Parathyroid adenoma (tissue), 2 donors: ENCODE results near the gene CASP3.
"Not testable (repeated sequence)": the region's sequence is repeated elsewhere in the genome, so short reads cannot be mapped to it uniquely, and the experiment has no call there.

Experiments
- H2AFZ ChIP-seq: fragments of 300-600 bp; sonication (generic); one replicate; pipeline ENCODE4 v1.7.0; 2017; ENCODE audit warnings: antibody characterized with exemption, mild to moderate bottlenecking
- H3K27ac ChIP-seq: fragments of 300-600 bp; sonication (generic); one replicate; pipeline ENCODE4 v1.7.0; 2017
- H3K27me3 ChIP-seq: fragments of 300-600 bp; sonication (generic); one replicate; pipeline ENCODE4 v1.7.0; 2017; ENCODE audit warnings: low read length; ENCODE audit not compliant: control insufficient read depth, insufficient read depth
- H3K36me3 ChIP-seq: fragments of 300-600 bp; sonication (generic); one replicate; pipeline ENCODE4 v1.7.0; 2017; ENCODE audit warnings: low read length; ENCODE audit not compliant: control insufficient read depth, insufficient read depth
- H3K4me1 ChIP-seq: fragments of 300-600 bp; sonication (generic); one replicate; pipeline ENCODE4 v1.7.0; 2017; ENCODE audit warnings: control low read depth
- H3K4me2 ChIP-seq: fragments of 300-600 bp; sonication (generic); one replicate; pipeline ENCODE4 v1.7.0; 2017; ENCODE audit warnings: low read length
- H3K4me3 ChIP-seq: fragments of 300-600 bp; sonication (generic); one replicate; pipeline ENCODE4 v1.7.0; 2017; ENCODE audit warnings: low read depth, low read length
- H3K79me2 ChIP-seq: fragments of 300-600 bp; sonication (generic); one replicate; pipeline ENCODE4 v1.7.0; 2017; ENCODE audit warnings: control low read depth
- H3K9ac ChIP-seq: fragments of 300-600 bp; sonication (generic); one replicate; pipeline ENCODE4 v1.7.0; 2017; ENCODE audit warnings: mild to moderate bottlenecking
- H3K9me3 ChIP-seq: fragments of 300-600 bp; sonication (generic); one replicate; pipeline ENCODE4 v1.7.0; 2017; ENCODE audit warnings: low read length; ENCODE audit not compliant: control insufficient read depth
- CTCF ChIP-seq: fragments of 300-600 bp; sonication (generic); IDR thresholded peaks from one replicate; pipeline ENCODE4 v1.7.0; 2017; ENCODE audit warnings: antibody characterized with exemption, mild to moderate bottlenecking
- donor health status: primary hyperparathyroidism.

The CASP3 gene

GRCh38 chr4:184595430-184595829 is 53.8 kb downstream of the CASP3 start:
- Histone ChIP-seq H3K36me3 (no peaks in the 10 kb centered on the region), H3K9ac (no peak overlapping the region), H3K79me2 (no peaks in the 10 kb centered on the region), H3K9me3 (no peaks in the 10 kb centered on the region), H3K27ac (no peak overlapping the region), H3K4me3 (no peak overlapping the region), H2AFZ (no peak overlapping the region), H3K27me3 (no peaks in the 10 kb centered on the region), H3K4me2 (no peak overlapping the region), H3K4me1 (no peaks in the 10 kb centered on the region)
- no peak for TF ChIP-seq CTCF

- no peaks in the 10 kb centered on the region for H3K36me3 ChIP-seq
- H3K4me2 ChIP-seq = no peak overlapping the region
- TF ChIP-seq CTCF = no peak
- H3K27ac ChIP-seq = no peak overlapping the region
- no peak overlapping the region for H3K4me3 ChIP-seq
- H3K9ac ChIP-seq = no peak overlapping the region
- H3K9me3 ChIP-seq = no peaks in the 10 kb centered on the region
- no peak overlapping the region for H2AFZ ChIP-seq
- no peaks in the 10 kb centered on the region for H3K4me1 ChIP-seq
- no peaks in the 10 kb centered on the region for H3K79me2 ChIP-seq
- H3K27me3 ChIP-seq = no peaks in the 10 kb centered on the region
Observed at GRCh38 chr4:184593461-184593860, 55.8 kb downstream of the CASP3 start.

- not testable (repeated sequence) for H2AFZ ChIP-seq, H3K9ac ChIP-seq, H3K4me3 ChIP-seq, H3K27me3 ChIP-seq, H3K4me2 ChIP-seq, H3K9me3 ChIP-seq, H3K4me1 ChIP-seq, H3K79me2 ChIP-seq, H3K27ac ChIP-seq, H3K36me3 ChIP-seq
Observed at GRCh38 chr4:184591747-184592270, 57.4 kb downstream of the CASP3 start.

GRCh38 chr4:184591070-184591677 is 58.1 kb downstream of the CASP3 start:
- H3K4me3 ChIP-seq = no peak overlapping the region
- H2AFZ ChIP-seq = no peak overlapping the region
- H3K27ac ChIP-seq = no peak overlapping the region
- H3K9me3 ChIP-seq = no peaks in the 10 kb centered on the region
- H3K36me3 ChIP-seq = no peaks in the 10 kb centered on the region
- H3K27me3 ChIP-seq = no peaks in the 10 kb centered on the region
- H3K4me2 ChIP-seq = no peak overlapping the region
- H3K4me1 ChIP-seq = no peaks in the 10 kb centered on the region
- no peaks in the 10 kb centered on the region for H3K79me2 ChIP-seq
- no peak for TF ChIP-seq CTCF
- H3K9ac ChIP-seq = no peak overlapping the region

GRCh38 chr4:184590196-184590595 is 59.1 kb downstream of the CASP3 start:
- H3K27ac ChIP-seq = no peak overlapping the region
- no peaks in the 10 kb centered on the region for H3K79me2 ChIP-seq
- no peaks in the 10 kb centered on the region for H3K4me1 ChIP-seq
- no peak overlapping the region for H3K4me2 ChIP-seq
- H2AFZ ChIP-seq = no peak overlapping the region
- H3K36me3 ChIP-seq = no peaks in the 10 kb centered on the region
- TF ChIP-seq CTCF = no peak
- no peak overlapping the region for H3K9ac ChIP-seq
- H3K27me3 ChIP-seq = no peaks in the 10 kb centered on the region
- no peaks in the 10 kb centered on the region for H3K9me3 ChIP-seq
- no peak overlapping the region for H3K4me3 ChIP-seq
